Stimulated activated CD8-positive, alpha-beta memory T cell treated with anti-CD3 and anti-CD28 coated beads, Interleukin-12 subunit alpha, Interleukin-12 subunit beta, amount 100 ng/mL, for 24 hours (primary cell): ENCODE measurements around the gene CLDN2.
"Not testable (repeated sequence)": the region's sequence is repeated elsewhere in the genome, so short reads cannot be mapped to it uniquely, and the experiment has no call there.

Source experiments
- DNase-seq: peaks from one replicate; pipeline ENCODE4 v3.0.0-alpha.2; 2020; ENCODE audit errors: extremely low read depth

CLDN2 gene

DNA sequence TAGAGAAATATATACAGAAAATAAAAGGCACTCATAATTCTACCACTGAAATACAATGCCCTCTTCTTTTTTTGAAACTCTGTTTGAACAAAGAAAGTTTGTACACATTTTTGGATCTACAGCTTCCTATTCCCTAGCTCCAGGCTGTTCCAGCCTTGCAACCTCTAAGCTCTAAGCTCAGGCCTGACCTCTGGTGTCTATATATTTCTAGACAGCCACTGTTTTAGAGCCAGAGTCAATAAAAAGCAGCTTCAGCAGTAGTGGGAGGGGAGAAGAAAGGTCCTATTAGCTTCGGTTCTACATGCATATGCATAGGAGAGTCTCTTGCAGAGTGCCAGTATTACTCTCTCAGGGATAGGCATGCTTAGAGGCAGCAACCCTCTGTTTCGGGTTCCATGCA lies 39.7 kb downstream of the CLDN2 start:
- no peak for DNase-seq

DNA sequence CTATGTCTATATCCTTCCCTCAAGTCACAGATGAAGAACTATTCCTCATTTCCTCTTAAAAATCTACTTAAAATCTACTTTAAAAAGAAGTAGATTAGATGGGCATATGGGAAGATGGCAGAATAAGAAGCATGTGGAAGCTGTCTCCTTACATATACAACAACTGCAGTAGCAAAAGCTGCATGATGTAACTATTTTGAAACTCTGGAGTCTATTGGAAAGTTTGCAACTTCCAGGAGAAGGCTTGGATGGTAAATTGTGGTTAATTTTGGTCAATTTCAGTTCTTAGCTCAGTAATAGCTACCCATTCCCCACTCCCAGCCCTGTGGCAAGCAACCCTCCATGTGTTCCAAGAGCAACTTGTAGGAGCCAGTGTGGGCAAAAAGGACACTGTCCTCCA lies 42.9 kb downstream of the CLDN2 start:
- no peak for DNase-seq

DNA sequence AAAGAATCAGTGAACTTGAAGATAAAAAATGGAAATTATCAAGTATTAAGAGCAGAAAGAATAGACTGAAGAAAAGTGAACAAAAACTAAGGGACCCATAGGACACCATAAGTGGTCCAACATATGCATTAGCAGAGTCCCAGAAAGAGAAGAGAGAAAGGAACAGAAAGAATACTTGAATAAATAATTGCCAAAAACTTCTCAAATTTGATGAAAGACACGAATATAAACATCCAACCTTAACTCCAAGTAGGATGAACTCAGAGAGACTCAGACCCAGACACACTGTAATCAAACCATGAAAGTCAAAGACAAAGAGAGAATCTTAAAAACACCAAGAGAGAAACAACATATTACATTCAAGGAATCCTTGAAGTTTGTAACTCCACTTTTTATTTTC lies 44.1 kb downstream of the CLDN2 start:
- no peak for DNase-seq

DNA sequence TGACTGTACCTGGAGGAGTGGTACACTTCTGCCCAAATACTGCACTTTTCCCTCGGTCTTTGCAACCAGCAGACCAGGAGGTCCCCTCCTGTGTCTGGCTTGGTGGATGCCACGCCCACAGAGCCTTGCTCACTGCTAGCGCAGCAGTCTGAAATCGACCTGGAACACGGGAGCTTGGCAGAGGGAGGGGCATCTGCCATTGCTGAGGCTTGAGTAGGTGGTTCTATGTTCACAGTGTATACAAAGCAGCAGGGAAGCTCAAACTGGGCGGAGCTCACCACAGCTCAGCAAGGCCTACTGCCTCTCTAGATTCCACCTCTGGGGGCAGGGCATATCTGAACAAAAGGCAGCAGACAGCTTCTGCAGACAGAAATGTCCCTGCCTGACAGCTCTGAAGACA lies 46.3 kb downstream of the CLDN2 start:
- not testable (repeated sequence) for DNase-seq

DNA sequence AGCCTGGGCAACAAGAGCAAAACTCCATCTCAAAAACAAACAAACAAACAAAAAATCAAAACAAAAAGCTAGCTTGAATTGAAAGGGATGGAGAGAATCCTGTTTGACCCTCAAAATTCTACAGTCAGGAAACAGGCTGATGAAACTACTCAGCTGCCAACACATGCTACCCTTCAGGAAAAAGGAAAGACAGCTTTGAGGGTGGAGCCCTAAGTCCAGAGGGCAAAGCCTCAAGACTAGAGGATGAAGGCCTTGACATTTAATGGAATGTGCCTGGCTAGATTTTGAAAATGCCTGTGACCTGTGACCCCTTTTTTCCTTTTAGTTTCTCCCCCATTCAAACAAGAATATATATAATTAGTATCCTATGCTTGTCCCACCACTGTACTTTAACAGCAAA lies 52.7 kb downstream of the CLDN2 start:
- no peak for DNase-seq

DNA sequence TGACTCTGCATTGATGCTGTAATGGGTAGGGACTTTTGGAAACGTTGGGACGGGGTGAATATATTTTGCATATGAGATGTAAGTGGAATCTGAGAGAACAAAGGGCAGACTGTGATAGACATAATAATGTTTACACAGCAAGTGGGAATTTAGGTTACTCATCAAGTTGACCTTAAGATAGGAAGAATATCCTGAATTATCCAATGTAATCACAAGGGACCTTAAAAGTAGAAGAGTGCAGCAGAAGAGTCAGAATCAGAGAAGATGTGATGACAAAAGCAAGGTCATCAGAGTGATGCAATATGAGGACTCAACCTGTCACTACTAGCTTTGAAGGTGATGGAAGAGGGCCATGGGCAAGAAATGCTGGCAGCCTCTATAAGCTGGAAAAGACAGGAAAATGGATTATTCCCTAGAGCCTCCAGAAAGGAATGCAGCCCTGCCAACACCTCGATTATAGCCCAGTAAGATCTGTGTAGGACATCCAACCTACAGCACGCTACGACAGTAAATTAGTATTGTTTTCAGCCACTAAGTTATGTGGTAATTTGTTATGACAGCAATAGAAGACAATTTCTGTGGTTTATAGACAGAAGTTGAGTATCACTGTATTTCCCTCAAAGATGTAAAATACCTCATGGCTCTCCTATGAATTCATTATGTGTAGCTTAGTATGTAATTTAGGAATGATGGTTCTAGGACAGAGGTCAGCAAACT lies 53.4 kb downstream of the CLDN2 start:
- no peak for DNase-seq

DNA sequence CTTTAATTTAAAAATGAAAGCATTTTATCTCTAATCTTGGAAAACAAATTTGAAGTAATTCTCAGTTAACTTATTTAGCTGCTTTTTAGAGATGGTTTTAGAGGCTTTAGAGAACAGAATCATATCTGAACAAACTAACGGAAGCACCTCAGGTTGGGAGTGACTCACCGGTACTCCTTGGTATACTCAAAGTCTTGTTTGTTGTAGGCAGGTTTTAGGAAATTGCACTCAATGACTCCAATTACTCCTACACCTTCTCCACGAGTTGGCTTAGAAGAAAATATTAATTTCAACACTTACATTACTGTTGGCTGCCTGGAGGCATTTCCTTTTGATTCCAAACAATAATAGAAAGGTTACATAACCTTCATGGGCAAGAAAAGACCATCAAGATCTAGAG lies 56.2 kb downstream of the CLDN2 start:
- DNase-seq: no peak
